Stimulated activated CD4-positive, alpha-beta T cell treated with anti-CD3 and anti-CD28 coated beads, Interleukin-12 subunit alpha, Interleukin-12 subunit beta, amount 100 ng/mL, for 4 hours (primary cell): ENCODE measurements around the gene RPL18.
"Not testable (repeated sequence)": the region's sequence is repeated elsewhere in the genome, so short reads cannot be mapped to it uniquely, and the experiment has no call there.

ENCODE experiments used
- DNase-seq: peaks from one replicate; pipeline ENCODE4 v3.0.0-alpha.2; 2020

RPL18 gene

DNA sequence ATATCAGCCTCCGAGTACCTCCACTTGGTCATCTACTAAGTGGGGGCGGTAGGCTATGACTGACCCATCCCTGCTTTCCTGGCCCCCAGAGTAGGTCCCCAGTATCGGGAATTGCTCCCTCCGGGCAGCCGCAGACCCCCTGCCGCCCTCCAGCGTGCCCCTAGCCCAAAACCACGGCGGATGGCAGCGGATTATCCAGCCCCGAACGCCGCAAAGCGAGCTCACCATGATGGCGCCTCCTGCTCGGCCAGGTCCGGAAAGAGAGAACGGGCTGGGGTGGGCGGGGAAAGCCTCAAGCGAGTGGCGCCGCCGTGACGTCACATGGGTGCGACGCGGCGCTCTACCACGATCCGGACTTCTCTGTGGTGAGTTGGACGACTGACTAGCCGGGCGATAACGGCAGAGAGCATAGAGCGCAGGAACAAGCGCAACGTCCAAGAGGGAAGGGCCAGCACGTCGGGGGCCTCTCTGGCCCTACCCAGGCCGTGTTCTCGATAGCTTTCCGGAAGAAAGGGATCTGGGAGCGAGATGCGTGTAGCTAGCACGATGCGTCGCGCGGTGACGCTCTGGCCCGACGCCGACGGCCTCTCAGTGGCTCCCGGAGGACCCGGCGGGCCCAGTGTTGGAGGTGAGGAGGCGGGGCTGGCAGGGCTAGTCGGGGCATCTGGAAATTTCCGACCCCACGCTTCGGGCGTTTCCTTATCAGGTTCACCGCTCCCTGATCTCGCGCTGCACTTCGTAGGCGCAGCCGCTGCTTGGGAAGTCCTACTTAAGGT, at the start of gene RPL18, which contains the start of gene SPHK2:
TSS of gene RPL18 (minus strand) at position 263 of the 776 bp plus-strand sequence. CDS start at position 228, 35 bp downstream.
TSS of gene SPHK2 (plus strand) at position 591 of the 776 bp plus-strand sequence. CDS start 1,009 bp downstream, outside the sequence.
- peak; percentile 96 for DNase-seq

DNA sequence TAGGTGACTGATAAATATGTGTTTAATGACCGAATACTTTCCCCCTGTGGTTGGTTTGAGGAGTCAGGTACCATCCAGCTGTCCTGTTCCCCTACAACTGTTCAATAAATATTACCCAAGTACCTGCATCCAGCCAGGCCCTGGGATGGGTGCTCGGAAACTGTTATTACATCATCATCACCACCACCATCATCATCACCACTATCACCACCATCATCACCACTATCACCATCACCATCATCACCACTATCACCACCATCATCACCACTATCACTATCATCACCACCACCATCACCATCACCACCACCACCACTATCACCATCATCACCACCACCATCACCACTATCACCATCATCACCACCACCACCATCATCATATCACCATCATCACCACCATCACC, 49.8 kb upstream of the RPL18 start:
- DNase-seq: no peak

DNA sequence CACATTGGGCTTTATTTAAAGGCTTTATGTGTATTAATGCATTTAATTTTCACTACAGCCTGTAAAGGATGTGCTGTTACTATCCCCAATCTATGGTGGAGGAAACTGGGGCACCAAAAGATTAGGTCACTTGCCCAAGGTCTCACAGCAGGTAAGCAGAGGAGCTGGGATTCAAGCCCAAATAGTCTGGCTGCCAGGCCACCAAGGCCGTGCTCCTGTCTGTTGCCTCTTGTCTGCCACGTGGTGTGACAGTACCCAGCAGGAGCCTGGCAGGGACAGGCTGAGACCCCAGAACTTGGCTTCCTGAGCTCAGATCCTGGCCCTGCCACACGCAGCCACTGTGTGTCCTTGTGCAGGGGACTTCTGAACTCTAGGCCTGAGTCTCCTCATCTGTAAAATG, 49.4 kb upstream of the RPL18 start:
- no peak for DNase-seq

DNA sequence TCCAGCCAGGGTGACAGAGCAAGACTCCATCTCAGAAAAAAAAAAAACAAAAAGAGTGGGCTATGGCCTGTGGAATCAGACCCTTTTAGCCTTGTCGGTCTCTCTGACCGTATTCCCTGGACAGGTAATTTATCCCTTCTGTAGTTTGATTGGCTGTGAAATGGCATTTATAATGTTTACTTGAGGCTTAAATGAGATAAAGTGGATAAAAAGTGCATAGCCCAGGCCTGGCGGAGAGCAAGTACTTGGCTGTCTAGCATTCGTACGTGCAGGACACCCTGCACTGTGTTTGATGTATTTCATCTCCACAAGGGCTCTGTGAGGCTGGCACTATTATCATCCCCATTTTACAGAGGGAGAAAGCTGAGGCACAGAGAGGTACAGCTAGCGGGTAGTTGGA, 46.8 kb upstream of the RPL18 start:
- DNase-seq: no peak

DNA sequence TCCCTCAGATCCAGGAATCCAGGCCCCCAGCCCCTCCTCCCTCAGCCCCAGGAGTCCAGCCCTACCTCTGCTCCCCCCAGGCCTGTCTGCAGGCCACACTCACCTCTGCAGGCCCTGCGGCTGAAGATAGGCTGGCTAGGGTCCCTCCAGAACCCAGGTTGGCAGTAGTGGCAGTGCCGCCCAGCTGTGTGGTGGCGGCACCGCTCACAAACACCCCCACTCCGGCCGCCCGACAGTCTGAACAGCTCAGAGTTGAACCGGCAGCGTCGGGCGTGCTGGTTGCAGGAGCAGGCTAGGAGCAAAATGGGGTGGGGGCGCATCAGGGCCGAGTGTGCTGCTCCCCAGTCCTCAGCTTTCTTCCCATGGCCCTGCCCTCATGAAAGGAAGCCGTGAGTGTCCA, 45.5 kb upstream of the RPL18 start:
- no peak for DNase-seq

DNA sequence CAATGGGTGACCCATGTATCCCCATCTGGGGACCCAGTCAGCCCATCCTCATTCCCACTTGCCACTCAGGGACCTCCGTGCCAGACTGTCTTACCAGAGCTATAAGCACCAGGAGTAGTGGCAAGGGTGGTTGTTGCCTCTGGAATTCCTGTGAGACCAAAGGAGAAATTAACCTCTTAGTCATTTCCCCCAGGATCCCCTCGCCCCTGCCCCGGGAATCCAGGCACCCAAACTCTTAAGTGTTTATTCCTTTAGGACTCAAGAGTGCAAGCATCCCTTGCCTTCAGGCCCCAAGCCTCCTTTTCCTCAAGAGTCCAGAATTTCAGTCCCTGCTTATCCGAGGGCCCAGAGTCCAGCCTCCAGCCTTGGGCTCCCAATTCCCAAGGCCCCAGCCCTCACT, 44.7 kb upstream of the RPL18 start:
- DNase-seq: no peak

DNA sequence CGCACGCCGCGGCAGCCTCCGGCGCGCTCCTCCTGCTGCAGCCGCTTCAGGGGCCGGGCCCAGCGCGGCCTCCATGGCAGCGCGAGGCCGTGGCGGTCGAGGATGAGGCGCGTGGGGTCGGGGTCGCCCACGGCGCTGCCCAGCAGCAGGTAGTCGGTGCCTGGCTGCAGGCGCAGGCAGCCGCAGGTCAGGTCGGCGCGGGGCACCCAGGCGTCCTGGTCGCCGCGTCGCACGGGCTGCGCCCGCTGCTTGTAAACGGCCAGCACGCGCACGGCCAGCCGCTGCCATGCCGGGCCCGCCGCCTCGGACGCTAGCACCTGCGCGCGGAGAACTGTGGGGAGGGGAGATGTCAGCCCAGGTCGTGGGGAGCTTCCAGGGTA, 42.7 kb upstream of the RPL18 start:
- no peak for DNase-seq

DNA sequence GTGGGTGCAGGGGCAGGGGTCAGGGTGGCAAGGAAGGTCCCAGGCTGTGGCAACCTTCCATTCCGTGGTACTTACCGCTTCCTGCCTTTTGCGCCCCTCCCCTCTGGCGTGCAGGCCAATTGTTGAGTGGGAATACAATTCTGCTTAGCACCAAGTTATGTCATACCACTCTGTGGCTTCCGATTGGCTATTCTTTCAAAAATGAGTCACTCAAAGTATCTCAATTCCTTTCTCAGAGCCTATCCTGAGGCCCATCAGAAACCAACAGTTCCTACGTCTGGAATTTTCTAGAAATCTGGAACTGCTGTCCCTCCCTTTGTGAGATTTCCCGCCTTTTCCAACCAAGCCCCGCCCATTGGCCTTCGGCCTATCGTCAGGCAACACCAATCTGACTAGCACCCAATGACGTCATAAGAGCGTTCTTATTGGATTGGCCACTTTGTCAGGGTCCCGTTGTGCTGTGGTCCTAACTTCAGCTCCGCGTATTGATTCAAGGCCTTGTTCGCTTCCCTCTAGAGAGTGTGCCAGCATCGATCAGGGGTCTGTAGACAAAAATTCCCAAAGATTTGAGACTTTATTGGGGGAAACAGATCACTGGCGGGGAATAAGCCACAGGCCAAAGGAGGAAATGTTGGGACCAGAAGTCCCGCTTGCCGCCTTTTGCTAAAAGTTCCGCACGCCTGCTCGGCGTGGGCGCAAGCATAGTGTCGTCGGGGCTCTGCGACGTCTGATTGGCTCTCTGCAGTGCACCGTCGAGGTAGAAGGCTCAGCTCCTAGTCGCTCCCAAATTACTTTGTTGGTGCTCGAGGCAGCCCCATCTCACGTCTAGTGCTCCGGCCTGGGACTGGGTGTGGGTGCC, 42.1 kb upstream of the RPL18 start:
- DNase-seq: peak; percentile 75

DNA sequence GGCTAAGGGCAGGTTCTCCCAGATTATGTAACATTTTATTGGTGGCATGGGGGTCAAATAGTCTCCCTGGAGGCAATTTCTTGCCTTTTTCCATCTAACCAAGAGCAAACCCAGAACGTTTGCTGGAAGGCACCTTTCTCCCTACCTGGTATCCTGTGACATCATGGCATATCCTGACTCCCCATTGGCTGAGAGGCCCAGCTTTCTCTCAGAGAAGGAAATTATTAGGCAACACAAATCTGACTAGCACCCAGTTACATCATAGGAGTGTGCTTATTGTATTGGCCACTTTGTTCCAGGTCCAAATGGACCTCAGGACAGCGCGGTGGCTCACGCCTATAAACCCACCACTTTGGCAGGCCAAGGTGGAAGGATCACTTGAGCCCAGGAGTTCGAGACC, 40.8 kb upstream of the RPL18 start:
- no peak for DNase-seq

DNA sequence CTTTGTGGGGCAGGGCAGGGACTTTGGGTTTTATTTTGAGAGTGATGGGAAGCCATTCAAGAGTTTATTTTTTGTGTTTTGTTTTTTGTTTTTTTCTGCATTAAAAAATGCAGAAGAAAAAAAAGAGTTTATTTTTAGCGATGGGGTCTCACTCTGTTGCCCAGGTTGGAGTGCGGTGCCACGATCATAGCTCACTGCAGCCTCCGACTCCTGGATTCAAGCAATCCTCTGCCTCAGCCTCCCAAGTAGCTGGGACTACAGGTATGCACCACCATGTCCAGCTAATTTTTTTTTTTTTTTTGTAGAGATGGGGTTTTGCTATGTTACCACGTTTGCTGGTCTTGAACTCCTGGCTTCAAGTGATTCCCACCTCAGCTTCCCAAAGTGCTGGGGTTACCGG, 39.5 kb upstream of the RPL18 start:
- no peak for DNase-seq

DNA sequence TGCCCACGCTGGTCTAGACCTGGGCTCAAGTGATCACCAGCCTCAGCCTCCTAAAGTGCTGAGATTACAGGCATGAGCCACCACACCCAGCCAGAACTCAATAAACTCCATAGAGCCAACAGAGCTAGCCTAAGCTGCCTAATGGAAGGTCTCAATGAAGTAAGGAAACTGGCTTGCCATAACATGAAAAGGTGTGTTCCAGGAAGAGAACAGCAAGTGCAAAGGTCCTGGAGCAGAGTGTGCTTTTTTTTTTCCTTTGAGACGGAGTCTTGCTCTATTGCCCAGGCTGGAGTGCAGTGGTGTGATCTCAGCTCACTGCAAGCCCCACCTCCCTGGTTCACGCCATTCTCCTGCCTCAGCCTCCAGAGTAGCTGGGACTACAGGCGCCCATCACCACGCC, 38.9 kb upstream of the RPL18 start:
- DNase-seq: not testable (repeated sequence)

DNA sequence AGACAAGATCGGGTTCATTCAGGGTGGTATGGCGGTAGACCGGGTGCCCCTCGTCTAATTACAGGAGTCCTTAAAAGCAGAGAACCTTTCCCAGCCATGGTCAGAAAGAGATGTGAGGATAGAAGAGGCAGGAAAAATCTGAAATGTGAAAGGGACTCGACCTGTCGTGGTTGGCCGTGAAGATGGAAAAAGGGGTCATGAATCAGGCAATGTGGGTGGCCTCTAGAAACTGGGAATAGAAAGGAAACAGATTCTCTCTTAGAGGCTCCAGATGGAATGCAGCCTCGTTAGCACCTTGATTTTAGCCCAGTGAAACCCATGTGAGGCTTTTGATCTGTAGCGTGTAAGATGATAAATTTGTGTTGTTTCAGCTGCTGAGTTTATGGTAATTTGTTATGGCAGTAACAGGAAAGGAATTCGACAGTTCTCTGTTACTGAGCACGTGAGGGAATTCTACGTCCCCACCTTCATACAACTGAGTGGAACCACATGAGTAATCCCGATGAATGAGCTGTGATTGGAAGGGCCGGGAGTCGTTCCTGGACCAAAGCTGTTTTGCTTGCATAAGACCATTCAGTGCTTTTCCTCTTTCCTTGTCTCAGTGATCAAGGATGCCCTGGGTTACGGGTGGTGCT, 38.0 kb upstream of the RPL18 start:
- DNase-seq: no peak

DNA sequence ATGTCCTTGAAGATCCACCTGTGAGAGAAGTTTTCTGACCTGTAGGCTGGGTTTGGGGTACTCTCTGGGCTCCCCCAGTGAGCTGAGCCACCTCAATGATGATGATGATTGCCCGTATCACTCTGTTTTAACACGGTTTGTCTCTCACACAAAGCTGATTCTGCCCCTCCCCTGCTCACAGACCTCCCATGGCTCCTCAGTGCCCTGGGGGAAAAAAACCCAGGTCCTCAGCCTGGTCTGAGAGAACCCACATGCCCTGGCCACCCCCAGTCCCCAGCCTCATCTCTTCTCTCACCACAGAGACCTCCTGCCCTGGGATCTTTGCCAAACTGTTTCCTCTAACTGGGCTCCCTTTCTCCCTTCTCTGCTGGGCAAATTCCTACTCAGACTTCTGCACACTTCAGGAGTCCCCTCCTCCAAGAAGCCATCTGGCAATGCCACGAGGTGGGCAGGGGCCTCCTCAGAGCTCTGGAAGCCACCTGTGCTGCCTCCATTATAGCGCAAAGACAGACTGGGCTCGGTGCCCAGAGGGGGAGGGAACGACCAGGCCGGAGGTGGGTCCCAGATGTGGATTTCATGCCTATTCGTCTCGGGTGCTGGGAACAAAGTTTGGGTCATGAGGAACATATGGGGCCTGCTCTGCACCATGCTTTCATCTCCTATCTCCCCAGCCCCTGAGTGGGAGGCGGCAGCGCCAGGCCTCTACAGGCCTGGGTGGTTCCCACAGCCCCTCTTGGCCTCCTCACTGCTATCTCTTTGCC, 35.5 kb upstream of the RPL18 start:
- DNase-seq: no peak

DNA sequence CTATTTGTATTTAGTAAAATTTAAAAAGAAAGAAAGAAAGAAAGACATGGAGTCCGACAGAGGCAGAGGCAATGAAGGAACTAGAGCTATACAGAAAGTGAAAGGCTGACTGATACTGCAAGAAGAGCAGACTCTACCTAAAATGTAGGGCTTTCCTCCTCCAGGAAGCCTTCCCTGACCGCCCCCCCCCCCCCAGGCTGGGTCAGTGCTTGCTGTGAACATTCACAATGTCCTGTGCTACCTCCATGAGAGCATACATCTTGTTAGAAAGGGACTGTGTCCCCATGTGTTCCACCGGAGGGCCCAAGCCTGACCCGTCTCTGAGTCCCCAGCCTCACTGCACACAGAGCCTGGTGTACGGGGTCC, 32.7 kb upstream of the RPL18 start:
- DNase-seq: no peak

DNA sequence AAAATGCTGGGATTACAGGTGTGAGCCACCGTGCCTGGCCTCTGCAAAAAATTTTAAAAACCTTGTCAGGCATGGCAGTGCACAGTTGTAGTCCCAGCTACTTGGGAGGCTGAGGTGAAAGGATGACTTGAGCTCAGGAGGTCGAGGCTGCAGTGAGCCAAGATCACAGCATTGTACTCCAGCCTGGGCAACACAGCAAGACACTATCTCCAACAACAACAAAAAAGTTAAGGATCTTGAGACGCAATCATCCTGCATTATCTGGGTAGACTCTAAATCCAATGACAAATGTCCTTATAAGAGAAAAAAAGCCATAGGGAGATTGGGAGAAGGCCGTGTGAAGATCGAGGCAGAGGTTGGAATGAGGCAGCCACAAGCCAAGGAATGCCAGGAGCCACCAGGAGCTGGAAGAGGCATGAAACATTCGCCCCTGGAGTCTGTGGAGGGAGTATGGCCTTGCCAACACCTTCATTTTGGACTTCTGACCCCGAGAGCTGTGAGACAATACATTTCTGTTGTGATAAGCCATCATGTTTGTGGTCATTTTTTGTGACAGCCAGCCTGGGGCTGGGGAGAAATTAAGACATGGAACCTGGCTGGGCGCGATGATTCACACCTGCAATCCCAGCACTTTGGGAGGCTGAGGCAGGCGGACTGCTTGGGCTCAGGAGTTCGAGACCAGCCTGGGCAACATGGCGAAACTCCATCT, 32.1 kb upstream of the RPL18 start:
- no peak for DNase-seq

DNA sequence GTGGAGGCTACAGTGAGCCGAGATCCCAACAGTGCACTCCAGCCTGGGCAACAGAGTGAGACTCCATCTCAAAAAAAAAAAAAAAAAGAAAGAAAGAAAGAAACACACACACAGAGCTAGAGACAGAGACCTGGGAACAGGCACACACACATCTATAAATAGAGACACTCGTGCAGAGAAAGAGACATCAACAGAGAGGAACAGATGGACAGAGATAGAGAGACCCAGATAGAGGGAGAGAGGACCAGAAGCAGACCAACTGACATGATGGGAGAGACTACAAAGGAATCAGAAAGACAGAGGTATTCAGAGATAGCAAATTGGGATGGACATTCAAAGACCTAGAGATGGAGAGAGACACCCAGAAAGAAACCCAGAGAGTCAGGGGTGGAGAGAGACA, 29.2 kb upstream of the RPL18 start:
- no peak for DNase-seq

DNA sequence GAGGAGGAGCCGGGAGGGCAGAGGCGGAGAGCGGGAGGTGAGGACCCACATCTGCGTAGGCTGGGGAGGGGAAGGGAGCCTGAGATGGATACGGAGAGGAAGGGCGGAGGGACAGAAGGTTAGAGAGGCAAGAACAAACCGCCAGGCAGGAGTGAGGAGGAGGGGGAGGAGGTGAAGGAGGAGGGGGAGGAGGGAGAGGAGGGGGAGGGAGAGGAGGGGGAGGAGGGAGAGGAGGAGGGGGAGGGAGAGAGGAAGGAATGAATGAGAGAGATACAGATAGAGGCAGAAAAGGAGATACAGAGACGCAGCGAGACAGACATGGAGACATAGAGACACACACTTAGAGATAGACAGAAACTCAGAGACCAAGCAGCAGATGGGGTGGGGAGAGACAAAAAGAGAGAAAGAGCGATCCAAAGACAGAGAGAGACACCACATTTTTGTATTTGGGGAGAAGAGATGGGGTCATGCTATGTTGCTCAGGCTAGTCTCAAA, 27.8 kb upstream of the RPL18 start:
- no peak for DNase-seq

DNA sequence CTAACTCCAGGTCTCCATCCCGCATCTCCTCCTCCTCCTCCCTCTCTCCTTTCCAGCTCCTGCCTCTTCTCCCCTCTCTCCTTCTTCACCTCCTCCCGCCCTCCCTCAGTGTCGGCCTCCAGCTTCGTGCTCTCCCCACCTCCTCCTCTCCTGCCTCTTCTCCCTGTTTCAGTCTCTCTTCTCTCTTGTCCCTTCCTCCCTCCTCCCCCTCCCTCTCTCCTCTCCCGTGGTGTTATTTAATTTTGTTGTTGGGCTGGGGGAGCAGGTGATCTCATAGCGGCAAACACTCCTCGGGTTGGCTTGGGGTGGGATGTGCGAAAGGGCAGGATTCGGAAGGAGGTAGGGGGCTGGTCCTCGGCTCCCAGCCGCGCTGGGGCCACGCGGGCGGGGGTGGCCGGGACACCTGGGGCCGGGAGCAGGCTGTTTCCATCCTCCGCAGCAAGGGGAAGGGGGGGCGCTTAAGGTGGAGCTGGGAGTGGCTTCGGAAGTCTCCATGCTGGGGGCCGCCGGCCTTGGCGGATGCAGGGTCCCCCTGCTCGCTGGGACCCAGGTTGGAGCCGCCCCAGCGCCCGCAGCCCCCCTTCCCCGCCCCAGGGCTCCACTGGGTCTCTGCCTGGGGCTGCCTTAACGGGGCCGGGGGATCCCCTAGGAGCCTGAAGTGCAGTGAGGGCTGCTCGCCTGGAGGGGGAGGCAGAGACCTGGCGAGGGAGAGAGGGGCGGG, 27.2 kb upstream of the RPL18 start, which contains the start of gene CA11:
TSS of gene CA11 (minus strand) at position 187 of the 721 bp plus-strand sequence. CDS start 555 bp downstream, outside the sequence.
- DNase-seq: peak; percentile 86

DNA sequence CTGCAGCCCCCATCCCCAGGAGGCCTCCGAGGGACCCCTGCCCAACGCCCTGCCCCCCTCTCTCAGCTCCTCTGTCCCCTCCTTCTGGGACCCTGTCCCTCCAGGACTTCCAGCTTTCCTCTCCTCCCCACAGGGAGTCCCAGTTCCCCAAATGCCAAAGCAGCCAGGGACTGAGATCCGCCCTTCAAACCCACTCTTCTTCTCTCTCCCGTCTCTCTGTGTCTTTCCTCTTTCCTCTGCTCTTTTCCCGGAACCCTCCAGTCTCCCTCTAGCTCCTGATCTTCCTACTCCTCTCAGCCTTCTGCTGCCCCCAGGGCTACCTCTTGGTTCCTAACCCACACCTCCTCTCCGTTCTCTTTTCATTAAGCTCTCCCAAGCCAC, 26.6 kb upstream of the RPL18 start:
- DNase-seq: no peak

DNA sequence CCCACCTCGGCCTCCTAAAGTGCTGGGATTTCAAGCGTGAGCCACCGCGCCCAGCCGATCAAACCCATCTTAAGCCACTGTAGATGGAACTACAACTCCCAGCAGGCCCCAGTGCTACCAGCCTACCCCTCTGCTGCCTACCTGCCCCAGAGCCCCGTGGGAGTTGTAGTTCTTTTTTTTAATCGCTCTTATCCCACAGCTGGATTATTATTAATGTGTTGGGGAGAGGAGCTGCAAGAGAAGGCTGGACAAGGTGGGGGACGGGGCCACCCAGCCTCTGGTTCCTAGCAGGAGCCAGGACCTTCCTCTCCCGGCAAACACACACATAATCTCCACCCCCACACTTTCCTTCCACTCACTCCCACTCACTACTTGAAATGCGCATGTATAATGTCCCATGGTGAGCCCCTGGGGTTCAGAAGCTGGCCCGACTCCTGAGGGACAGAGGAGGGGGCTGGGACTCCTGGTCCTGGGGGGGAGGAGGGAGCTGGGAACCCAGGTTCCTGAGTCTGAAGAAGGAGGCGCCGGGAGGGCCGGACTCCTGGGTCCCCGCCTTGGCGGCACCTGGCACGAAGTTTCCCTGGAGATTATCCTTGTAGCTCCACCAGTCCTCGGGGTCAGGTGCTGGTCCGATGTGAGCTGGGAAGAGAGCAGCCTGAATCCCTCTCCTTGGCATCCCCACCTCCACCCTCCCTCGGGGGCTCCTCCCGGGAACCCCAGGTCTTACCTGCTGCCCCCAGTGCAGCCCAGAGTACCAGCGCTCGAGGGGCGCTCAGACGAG, 26.1 kb upstream of the RPL18 start:
- peak; percentile 68 for DNase-seq
